A673 (cell line): ENCODE results near the gene LUC7L. TPM values are rescaled to one million over a fixed set of nuclear protein-coding genes. Genes with fewer than 3 reads are reported as not detected.
"Not testable (repeated sequence)": the region's sequence is repeated elsewhere in the genome, so short reads cannot be mapped to it uniquely, and the experiment has no call there.

Experiments used
- BruUV-seq: library from RNA; stranded (reverse); fragments of 400-500 nt; replicated peaks from 2 replicates; lab custom pipeline; 2021; lab: Mats Ljungman, UMichigan
- CTCF ChIA-PET: fragments of 300-600 bp; sonication (Branson Sonifier 250); formaldehyde crosslinking; loops from one replicate; lab custom pipeline; 2022; ENCODE audit warnings: antibody characterized with exemption; lab: Charles Lee
- POLR2A ChIA-PET: fragments of 300-600 bp; sonication (Branson Sonifier 250); formaldehyde crosslinking; loops from one replicate; lab custom pipeline; 2022; ENCODE audit warnings: antibody characterized with exemption; ENCODE audit not compliant: low non-redundant PET; lab: Charles Lee
- DNase-seq: peaks from one replicate; pipeline ENCODE4 v3.0.0-alpha.2; 2015; ENCODE audit warnings: low spot score
- H3K27ac ChIP-seq: fragments of 200-600 bp; sonication (generic); 2 replicates; pipeline ENCODE4 v1.5.1; 2016; ENCODE audit warnings: mixed run types, low read depth, mild to moderate bottlenecking, mixed read lengths, antibody characterized with exemption, low read length; ENCODE audit not compliant: poor library complexity, severe bottlenecking
- H3K27me3 ChIP-seq: fragments of 200-600 bp; sonication (generic); replicated peaks from 2 replicates; pipeline ENCODE4 v1.6.1; 2017; ENCODE audit warnings: mixed run types, low read depth, mild to moderate bottlenecking, mixed read lengths, antibody characterized with exemption, low read length; ENCODE audit not compliant: insufficient read depth, poor library complexity
- H3K36me3 ChIP-seq: fragments of 200-600 bp; sonication (generic); 2 replicates; pipeline ENCODE4 v1.6.1; 2016; ENCODE audit warnings: mixed run types, mild to moderate bottlenecking, mixed read lengths, antibody characterized with exemption, low read length; ENCODE audit not compliant: insufficient read depth, poor library complexity, severe bottlenecking
- H3K4me1 ChIP-seq: fragments of 200-600 bp; sonication (generic); 2 replicates; pipeline ENCODE4 v1.6.1; 2017; ENCODE audit warnings: mixed run types, mild to moderate bottlenecking, mixed read lengths, antibody characterized with exemption, low read length; ENCODE audit not compliant: insufficient read depth, poor library complexity, severe bottlenecking
- H3K4me3 ChIP-seq: fragments of 200-600 bp; sonication (generic); 2 replicates; pipeline ENCODE4 v1.5.1; 2016; ENCODE audit warnings: low read depth, mixed run types, mild to moderate bottlenecking, mixed read lengths, low read length; ENCODE audit not compliant: poor library complexity, severe bottlenecking
- H3K9me3 ChIP-seq: fragments of 200-600 bp; sonication (generic); 2 replicates; pipeline ENCODE4 v1.6.1; 2016; ENCODE audit warnings: mixed run types, low read depth, mild to moderate bottlenecking, mixed read lengths, antibody characterized with exemption, low read length; ENCODE audit not compliant: poor library complexity, severe bottlenecking
- EZH2 ChIP-seq: fragments of 200-600 bp; sonication (generic); IDR thresholded peaks from 2 replicates; pipeline ENCODE4 v1.6.1; 2017; ENCODE audit warnings: borderline replicate concordance, low read depth, mild to moderate bottlenecking, mixed read lengths, antibody characterized with exemption, low read length; ENCODE audit not compliant: poor library complexity, severe bottlenecking
- intact Hi-C: fragments of 100-400 bp; cut with micrococcal nuclease; formaldehyde crosslinking; loops from one replicate; pipeline ENCODE4 v1.10.0; 2022; ENCODE audit not compliant: unreplicated experiment
- total RNA-seq: library from RNA; stranded (reverse); gene quantifications from 2 replicates; pipeline ENCODE4 v1.2.3, GENCODE V29; 2021
- TF ChIP-seq, protein P1 (sequence below): fragments of 300-800, 200-600 bp; sonication (generic); conservative IDR thresholded peaks from 2 replicates; pipeline ENCODE4 v1.5.1; 2017; ENCODE audit warnings: low read depth, mild to moderate bottlenecking, antibody characterized with exemption, low read length, moderate library complexity, mixed read lengths

The LUC7L gene
- total RNA-seq, 1 experiment from 2014 or later = 152 TPM

DNA sequence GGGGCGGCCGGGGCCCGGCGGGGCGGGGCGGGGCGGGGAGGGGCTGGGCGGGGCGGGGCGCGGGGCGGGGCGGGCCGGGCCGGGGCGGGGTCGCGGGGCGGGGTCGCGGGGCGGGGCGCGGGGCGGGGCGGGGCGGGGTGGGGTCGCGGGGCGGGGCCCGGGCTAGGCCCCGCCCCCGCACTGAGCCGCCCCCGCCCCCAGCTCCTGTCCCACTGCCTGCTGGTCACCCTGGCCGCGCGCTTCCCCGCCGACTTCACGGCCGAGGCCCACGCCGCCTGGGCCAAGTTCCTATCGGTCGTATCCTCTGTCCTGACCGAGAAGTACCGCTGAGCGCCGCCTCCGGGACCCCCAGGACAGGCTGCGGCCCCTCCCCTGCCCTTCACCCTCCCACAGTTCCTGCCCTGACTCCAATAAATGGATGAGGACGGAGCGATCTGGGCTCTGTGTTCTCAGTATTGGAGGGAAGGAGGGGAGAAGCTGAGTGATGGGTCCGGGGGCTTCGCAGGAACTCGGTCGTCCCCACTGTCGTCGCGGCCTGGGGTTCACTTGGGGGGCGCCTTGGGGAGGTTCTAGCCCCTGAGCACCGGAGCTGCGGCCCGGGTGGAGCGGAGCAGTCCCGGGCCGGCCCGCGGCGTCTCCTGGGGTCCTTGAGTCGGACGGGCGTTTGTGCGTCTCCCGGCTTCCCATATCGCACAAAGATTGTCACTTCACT, 64.3 kb downstream of the LUC7L start:
- no peak for DNase-seq
- Histone ChIP-seq H3K27me3 (peaks cover 20% of the 10 kb centered on the region), H3K4me1 (peaks cover 16% of the 10 kb centered on the region), H3K27ac (no peak overlapping the region), H3K9me3 (no peaks in the 10 kb centered on the region), H3K36me3 (no peaks in the 10 kb centered on the region), H3K4me3 (peak overlapping the region; percentile 38)
- ChIA-PET CTCF (no interaction called here), POLR2A (no interaction called here)
- no TSS peak for BruUV-seq
- intact Hi-C loops = no loop called here
- TF ChIP-seq, protein P1, sequence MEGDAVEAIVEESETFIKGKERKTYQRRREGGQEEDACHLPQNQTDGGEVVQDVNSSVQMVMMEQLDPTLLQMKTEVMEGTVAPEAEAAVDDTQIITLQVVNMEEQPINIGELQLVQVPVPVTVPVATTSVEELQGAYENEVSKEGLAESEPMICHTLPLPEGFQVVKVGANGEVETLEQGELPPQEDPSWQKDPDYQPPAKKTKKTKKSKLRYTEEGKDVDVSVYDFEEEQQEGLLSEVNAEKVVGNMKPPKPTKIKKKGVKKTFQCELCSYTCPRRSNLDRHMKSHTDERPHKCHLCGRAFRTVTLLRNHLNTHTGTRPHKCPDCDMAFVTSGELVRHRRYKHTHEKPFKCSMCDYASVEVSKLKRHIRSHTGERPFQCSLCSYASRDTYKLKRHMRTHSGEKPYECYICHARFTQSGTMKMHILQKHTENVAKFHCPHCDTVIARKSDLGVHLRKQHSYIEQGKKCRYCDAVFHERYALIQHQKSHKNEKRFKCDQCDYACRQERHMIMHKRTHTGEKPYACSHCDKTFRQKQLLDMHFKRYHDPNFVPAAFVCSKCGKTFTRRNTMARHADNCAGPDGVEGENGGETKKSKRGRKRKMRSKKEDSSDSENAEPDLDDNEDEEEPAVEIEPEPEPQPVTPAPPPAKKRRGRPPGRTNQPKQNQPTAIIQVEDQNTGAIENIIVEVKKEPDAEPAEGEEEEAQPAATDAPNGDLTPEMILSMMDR = no peak
- TF ChIP-seq EZH2 = no peak

DNA sequence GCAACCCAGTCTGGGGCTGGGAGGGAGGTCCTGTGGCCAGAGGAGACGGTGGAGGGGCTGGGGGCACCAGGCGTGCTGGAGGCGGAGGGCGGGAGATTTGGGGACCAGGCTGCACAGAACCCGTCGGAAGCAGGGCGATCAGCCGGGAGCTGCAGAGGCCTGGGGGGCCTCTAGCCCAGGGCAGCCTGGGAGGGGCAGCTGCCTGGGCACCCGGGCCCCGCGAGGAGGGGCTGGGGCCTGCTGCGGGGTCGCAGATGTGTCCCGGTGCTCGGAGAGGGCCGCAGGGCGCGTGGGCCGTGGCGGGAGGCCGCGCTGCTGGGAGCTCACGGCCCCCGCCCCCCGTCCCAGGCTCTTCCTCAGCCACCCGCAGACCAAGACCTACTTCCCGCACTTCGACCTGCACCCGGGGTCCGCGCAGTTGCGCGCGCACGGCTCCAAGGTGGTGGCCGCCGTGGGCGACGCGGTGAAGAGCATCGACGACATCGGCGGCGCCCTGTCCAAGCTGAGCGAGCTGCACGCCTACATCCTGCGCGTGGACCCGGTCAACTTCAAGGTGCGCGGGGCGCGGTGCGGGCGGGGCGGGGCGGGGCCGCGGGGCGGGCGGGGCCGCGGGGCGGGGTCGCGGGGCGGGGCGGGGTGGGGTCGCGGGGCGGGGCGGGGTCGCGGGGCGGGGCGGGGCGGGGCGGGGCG, 65.0 kb downstream of the LUC7L start:
- DNase-seq, CTCF ChIA-PET, H3K4me3 ChIP-seq, H3K36me3 ChIP-seq, POLR2A ChIA-PET, intact Hi-C loops, BruUV-seq, H3K27ac ChIP-seq, H3K9me3 ChIP-seq: not testable (repeated sequence)
- Histone ChIP-seq H3K27me3 (peaks cover 20% of the 10 kb centered on the region), H3K4me1 (peaks cover 12% of the 10 kb centered on the region)

DNA sequence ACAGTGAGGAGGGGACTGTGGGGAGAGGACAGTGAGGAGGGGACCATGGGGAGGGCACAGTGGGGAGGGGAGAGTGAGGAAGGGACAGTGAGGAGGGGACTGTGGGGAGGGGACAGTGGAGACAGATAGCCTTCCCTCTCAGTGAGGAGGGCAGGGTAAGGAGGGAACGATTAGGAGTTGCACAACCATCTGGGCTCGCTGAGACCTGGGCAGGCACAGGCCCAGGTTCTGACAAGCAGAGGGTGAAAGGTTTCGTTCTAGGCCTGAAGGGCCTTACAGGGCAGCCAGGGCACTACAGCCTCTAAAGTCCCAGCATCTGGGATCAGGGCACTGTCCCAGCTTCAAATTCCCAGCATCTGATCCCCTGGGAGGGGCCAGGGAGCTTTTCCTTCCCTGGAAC, 65.6 kb downstream of the LUC7L start:
- H3K9me3 ChIP-seq, DNase-seq, BruUV-seq, H3K4me3 ChIP-seq, POLR2A ChIA-PET, CTCF ChIA-PET, intact Hi-C loops, H3K27ac ChIP-seq, H3K36me3 ChIP-seq: not testable (repeated sequence)
- peaks cover 20% of the 10 kb centered on the region for H3K27me3 ChIP-seq
- peaks cover 12% of the 10 kb centered on the region for H3K4me1 ChIP-seq

DNA sequence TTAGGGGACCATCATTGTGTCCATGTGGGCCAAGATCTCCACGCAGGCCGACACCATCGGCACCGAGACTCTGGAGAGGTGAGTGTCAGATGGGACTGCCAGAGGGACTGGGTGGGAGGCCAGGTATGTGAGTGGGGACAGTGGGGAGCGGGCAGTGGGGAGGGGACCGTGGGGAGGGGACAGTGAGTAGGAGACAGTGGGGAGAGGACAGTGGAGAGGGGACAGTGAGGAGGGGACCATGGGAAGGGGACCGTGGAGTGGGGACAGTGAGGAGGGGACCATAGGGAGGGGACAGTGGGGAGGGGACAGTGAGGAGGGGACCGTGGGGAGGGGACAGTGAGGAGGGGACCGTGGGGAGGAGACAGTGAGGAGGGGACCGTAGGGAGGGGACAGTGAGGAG, 66.1 kb downstream of the LUC7L start:
- H3K27ac ChIP-seq, CTCF ChIA-PET, DNase-seq, H3K9me3 ChIP-seq, BruUV-seq, POLR2A ChIA-PET, intact Hi-C loops, H3K4me3 ChIP-seq, H3K36me3 ChIP-seq: not testable (repeated sequence)
- Histone ChIP-seq H3K27me3 (peaks cover 20% of the 10 kb centered on the region), H3K4me1 (peaks cover 12% of the 10 kb centered on the region)
